Esophagus squamous epithelium (tissue), 5 donors: ENCODE data around the gene ATF7IP. TPM values are rescaled to one million over a fixed set of nuclear protein-coding genes. Genes with fewer than 3 reads are reported as not detected.
A peak's percentile ranks its signal among the peaks of the same experiment; 100 is the strongest.

Source experiments
- DNase-seq: peaks from one replicate; lab custom pipeline; 2025; lab: John Stamatoyannopoulos, UW
- H3K27ac ChIP-seq, 4 donors: fragments of 200-600 bp; sonication (generic); one replicate each; pipeline ENCODE4 v1.5.1; 2016 to 2019; ENCODE audit warnings: mild to moderate bottlenecking in 1 of 4
- H3K27me3 ChIP-seq, 4 donors: fragments of 200-600 bp; sonication (generic); 1 replicate in 3 of 4; 2 replicates in 1 of 4; pipeline versions ENCODE4 v1.5.1 to v1.6.0; 2017 to 2021; ENCODE audit warnings: antibody characterized with exemption in 1 of 4
- H3K36me3 ChIP-seq, 3 donors: fragments of 200-600 bp; sonication (generic); one replicate each; pipeline ENCODE4 v1.5.1; 2016 to 2019
- H3K4me1 ChIP-seq, 3 donors: fragments of 200-600 bp; sonication (generic); one replicate each; pipeline ENCODE4 v1.5.1; 2017 to 2019
- H3K4me3 ChIP-seq, 4 donors: fragments of 200-600 bp; sonication (generic); 1 replicate in 3 of 4; 2 replicates in 1 of 4; pipeline ENCODE4 v1.5.1; 2016 to 2019; ENCODE audit warnings: mild to moderate bottlenecking in 2 of 4, moderate library complexity in 1 of 4
- H3K9me3 ChIP-seq, 3 donors: fragments of 200-600 bp; sonication (generic); one replicate each; pipeline ENCODE4 v1.5.1; 2016 to 2019
- POLR2A ChIP-seq, 4 donors: fragments of 450-650 bp; IDR thresholded peaks; one replicate each; pipeline ENCODE4 v1.6.1; 2017; ENCODE audit warnings: antibody characterized with exemption in 4 of 4, mild to moderate bottlenecking in 4 of 4, moderate library complexity in 3 of 4
- WGBS, 2 donors: methylation state at CpG; one replicate each; pipeline ENCODE4 v1.1.5; 2018; 5-methylcytosine and 5-hydroxymethylcytosine counted together
- intact Hi-C: fragments of 100-400 bp; cut with DNase I; formaldehyde crosslinking; loops from one replicate; pipeline ENCODE4 v1.15.0; 2022
- total RNA-seq, 4 donors: library from RNA; depleted of rRNA; stranded (reverse); fragments of >200 nt; gene quantifications; one replicate each; pipeline ENCODE4 v1.1.0, GENCODE V29; 2016
- TF ChIP-seq, protein P1 (sequence below), 6 experiments: fragments of 450-650 bp in 4 of 6; fragments of 200-600 bp in 2 of 6; sonication (generic) in 2 of 6; IDR thresholded peaks; one replicate each; pipeline ENCODE4 v1.5.1; 2016 to 2019; ENCODE audit warnings: antibody characterized with exemption in 6 of 6, mild to moderate bottlenecking in 4 of 6, moderate library complexity in 4 of 6
- donor health status: DM: yes; HTN: yes; CAD: no.

Gene ATF7IP
- total RNA-seq, 4 donors from 2014 or later: 29.2 to 38.7 (median 34.8) TPM

DNA sequence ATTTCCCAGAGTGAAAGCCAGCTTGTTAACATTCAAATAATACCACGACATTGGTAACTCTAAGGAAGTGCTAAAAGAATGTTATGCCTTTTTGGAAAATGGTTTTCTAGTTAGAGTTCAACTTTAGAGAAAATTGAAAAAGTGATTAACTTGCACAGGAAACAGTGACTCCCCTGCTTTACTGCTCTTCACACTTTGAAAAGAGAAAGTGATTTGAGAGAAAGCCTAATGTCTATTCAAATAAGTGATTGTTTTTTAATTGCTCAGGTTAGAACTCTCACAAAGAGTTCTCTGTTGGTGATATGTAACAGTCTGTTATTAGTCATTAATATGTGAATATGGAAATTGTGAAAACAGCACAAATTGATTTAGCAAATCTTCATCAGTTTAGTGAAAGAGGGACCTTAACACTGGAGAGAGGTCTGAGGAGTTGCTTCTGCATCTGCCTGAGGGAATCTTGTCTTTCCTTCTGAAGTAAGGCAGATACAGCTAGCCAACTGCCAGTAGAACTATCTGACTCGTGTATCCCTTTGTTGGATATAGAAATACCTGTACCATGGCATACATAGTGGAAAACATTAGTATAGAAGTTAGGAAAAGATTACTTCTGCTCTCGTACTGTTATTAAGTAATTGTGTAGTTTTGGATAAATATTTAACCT lies 25.5 kb downstream of the ATF7IP start:
- peak overlapping the region in 3 of 4 donors; percentile 42 to 56 (median 45) for H3K27ac ChIP-seq
- no peak overlapping the region for H3K4me3 ChIP-seq
- no peak for DNase-seq
- TF ChIP-seq, protein P1, sequence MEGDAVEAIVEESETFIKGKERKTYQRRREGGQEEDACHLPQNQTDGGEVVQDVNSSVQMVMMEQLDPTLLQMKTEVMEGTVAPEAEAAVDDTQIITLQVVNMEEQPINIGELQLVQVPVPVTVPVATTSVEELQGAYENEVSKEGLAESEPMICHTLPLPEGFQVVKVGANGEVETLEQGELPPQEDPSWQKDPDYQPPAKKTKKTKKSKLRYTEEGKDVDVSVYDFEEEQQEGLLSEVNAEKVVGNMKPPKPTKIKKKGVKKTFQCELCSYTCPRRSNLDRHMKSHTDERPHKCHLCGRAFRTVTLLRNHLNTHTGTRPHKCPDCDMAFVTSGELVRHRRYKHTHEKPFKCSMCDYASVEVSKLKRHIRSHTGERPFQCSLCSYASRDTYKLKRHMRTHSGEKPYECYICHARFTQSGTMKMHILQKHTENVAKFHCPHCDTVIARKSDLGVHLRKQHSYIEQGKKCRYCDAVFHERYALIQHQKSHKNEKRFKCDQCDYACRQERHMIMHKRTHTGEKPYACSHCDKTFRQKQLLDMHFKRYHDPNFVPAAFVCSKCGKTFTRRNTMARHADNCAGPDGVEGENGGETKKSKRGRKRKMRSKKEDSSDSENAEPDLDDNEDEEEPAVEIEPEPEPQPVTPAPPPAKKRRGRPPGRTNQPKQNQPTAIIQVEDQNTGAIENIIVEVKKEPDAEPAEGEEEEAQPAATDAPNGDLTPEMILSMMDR (IDR thresholded peaks at IDR 0.05): no peak
- no peak for TF ChIP-seq POLR2A (IDR thresholded peaks at IDR 0.05)
- H3K4me1 ChIP-seq: peaks cover 8 to 84% (median 29%) of the 10 kb centered on the region in 3 donors
- H3K9me3 ChIP-seq: no peaks in the 10 kb centered on the region
- WGBS, 2 donors: 18 to 24% methylated on average over 3 of the region's 3 CpGs
- no peaks in the 10 kb centered on the region for H3K27me3 ChIP-seq
- H3K36me3 ChIP-seq: peaks cover 0 to 17% (median 0%) of the 10 kb centered on the region in 3 donors
- intact Hi-C loops: no loop called here

- Histone ChIP-seq H3K27me3 (no peaks in the 10 kb centered on the region), H3K4me1 (peaks cover 8 to 79% (median 29%) of the 10 kb centered on the region in 3 donors), H3K27ac (peak overlapping the region; percentile 40 to 78 (median 58)), H3K36me3 (peaks cover 0 to 13% (median 0%) of the 10 kb centered on the region in 3 donors), H3K9me3 (no peaks in the 10 kb centered on the region), H3K4me3 (peak overlapping the region in 1 of 4 donors; percentile 35)
- no peak for DNase-seq
- intact Hi-C loops: no loop called here
- WGBS, 2 donors: 19 to 29% methylated on average over 1 of the region's 1 CpG
- TF ChIP-seq POLR2A (IDR thresholded peaks at IDR 0.05): no peak
- TF ChIP-seq, protein P1 (IDR thresholded peaks at IDR 0.05): no peak
Measured at GRCh38 chr12:14393751-14394150, 28.3 kb downstream of the ATF7IP start.

DNA sequence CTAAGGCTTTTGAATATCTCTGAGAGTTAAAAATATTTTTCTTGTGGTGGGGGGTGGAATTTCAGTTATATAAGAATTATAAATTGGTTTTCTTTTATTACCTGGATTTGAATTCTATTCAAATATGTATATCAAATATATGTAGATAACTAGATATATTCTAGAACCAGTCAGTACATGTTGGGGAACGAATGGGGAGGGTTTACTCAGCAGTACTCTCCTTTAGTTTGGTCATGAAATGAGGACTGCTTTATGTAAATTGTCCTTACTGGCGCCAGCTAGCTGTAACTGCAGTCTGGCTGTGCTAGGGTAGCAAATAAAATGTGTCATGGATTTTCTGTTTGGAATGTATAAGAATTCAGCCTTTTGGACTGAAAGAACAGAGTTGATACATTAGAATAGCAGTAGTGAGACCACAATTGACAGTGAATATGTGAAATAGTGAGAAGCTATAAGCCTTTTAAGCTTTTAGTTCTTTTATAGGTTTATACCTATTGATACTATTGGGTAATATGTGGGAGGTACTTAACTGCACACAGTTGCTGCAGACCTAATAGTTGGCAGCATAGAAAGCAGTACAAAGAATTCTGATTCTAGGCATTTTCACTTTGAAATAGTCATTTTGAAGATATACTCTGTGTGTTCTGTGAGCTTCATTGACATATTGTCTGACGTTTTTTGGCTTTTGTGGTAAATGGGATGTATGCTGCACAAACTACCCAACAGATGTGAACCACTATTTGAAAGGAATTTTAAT lies 29.0 kb downstream of the ATF7IP start:
- peaks cover 0 to 12% (median 0%) of the 10 kb centered on the region in 3 donors for H3K36me3 ChIP-seq
- H3K9me3 ChIP-seq: peaks cover 0 to 5% (median 0%) of the 10 kb centered on the region in 3 donors
- intact Hi-C loops: no loop called here
- peaks cover 8 to 79% (median 26%) of the 10 kb centered on the region in 3 donors for H3K4me1 ChIP-seq
- peak overlapping the region; percentile 40 to 78 (median 58) for H3K27ac ChIP-seq
- DNase-seq: no peak
- 0 to 2% methylated on average over 3 of the region's 3 CpGs for WGBS, 2 donors
- peak in 1 of 4 donors; percentile 30 for TF ChIP-seq POLR2A (IDR thresholded peaks at IDR 0.05)
- TF ChIP-seq, protein P1 (IDR thresholded peaks at IDR 0.05): peak in 2 of 6 experiments; percentile 25 to 36
- H3K27me3 ChIP-seq: no peaks in the 10 kb centered on the region
- H3K4me3 ChIP-seq: peak overlapping the region in 1 of 4 donors; percentile 35

DNA sequence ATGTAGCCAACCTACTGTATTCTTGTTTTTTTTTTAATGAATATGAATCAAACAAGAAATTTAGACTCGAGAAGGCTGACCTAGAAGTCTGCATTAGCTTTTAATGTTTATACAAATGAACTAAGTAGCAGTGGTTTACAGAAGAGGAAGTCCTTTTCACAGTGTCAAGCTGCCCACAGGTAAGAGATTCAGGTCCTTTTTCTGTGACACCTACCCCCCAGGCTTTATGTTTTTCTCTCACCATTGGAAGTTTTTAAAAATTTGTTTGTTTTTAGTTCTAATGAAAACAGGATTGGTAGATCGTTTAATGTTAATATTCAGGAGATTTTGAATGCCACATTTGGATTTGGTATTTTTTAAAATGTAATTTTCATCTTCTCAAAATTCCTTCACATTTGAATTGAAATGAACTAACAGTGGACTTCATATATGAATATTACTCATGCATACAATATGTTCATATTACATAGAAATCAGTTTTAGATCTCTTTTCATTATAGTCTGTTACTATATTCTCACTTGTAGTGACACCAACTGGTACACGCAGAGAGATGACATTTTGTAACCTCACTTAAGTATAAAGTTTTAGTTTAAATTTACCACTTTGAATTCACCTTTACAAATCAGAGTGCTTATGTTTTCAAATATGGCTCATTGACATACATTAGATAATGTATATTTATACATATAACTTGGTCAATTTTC lies 29.7 kb downstream of the ATF7IP start:
- Histone ChIP-seq H3K27ac (peak overlapping the region; percentile 40 to 78 (median 58)), H3K9me3 (peaks cover 0 to 9% (median 0%) of the 10 kb centered on the region in 3 donors), H3K36me3 (peaks cover 0 to 8% (median 0%) of the 10 kb centered on the region in 3 donors), H3K4me1 (peaks cover 8 to 75% (median 26%) of the 10 kb centered on the region in 3 donors), H3K4me3 (peak overlapping the region in 1 of 4 donors; percentile 35), H3K27me3 (no peaks in the 10 kb centered on the region)
- no peak for DNase-seq
- TF ChIP-seq, protein P1 (IDR thresholded peaks at IDR 0.05): no peak
- TF ChIP-seq POLR2A (IDR thresholded peaks at IDR 0.05): no peak
- 14 to 26% methylated on average over 3 of the region's 3 CpGs for WGBS, 2 donors
- intact Hi-C loops: no loop called here
